Immature natural killer cell (primary cell): ENCODE measurements around the gene B3GAT3. TPM values are rescaled to one million over a fixed set of nuclear protein-coding genes. Genes with fewer than 3 reads are reported as not detected.

ENCODE experiments used
- polyA plus RNA-seq, 3 donors: library from polyadenylated mRNA; unstranded; fragments of 300-500 nt; fragmentation: Illumina TruSeq; gene quantifications; one replicate each; pipeline ENCODE4 v1.2.3, GENCODE V29; 2021

Gene B3GAT3
- polyA plus RNA-seq, 3 donors from 2014 or later = 35.5 to 54.1 (median 49.7) TPM

Other genes with a start within 250 kb of the B3GAT3 start
- gene SCGB1A1, start 203.0 kb downstream of the B3GAT3 start, polyA plus RNA-seq = not detected
- 100 to 1,000 TPM in 1 of 3 donors, 10 to 100 TPM in 2; 45.0 to 217 (median 57.2) TPM for gene AHNAK, start 75.2 kb downstream of the B3GAT3 start, polyA plus RNA-seq
- gene EEF1G, start 48.1 kb downstream of the B3GAT3 start, polyA plus RNA-seq = 100 to 1,000 TPM; 628 to 849 (median 821) TPM
- gene TUT1, start 30.5 kb downstream of the B3GAT3 start, polyA plus RNA-seq = 10 to 100 TPM in 2 of 3 donors, 1 to 10 TPM in 1; 7.3 to 16.2 (median 12.5) TPM
- 10 to 100 TPM in 2 of 3 donors, 1 to 10 TPM in 1; 9.7 to 48.4 (median 22.4) TPM for gene MTA2, start 20.1 kb downstream of the B3GAT3 start, polyA plus RNA-seq
- gene EML3, start 9.2 kb downstream of the B3GAT3 start, polyA plus RNA-seq = 10 to 100 TPM; 15.9 to 25.8 (median 17.9) TPM
- 1 to 10 TPM in 2 of 3 donors, under 1 TPM in 1; 0.17 to 2.1 (median 1.6) TPM for gene ROM1, start 8.7 kb downstream of the B3GAT3 start, polyA plus RNA-seq
- 100 to 1,000 TPM; 135 to 246 (median 167) TPM for gene GANAB, start 24.6 kb upstream of the B3GAT3 start, polyA plus RNA-seq
- gene INTS5, start 31.3 kb upstream of the B3GAT3 start, polyA plus RNA-seq = 10 to 100 TPM; 19.1 to 43.9 (median 22.4) TPM
- gene C11orf98, start 43.2 kb upstream of the B3GAT3 start, polyA plus RNA-seq = 100 to 1,000 TPM; 125 to 152 (median 136) TPM
- gene CSKMT, start 43.3 kb upstream of the B3GAT3 start, polyA plus RNA-seq = 1 to 10 TPM in 2 of 3 donors, not detected in 1; 2.1 to 4.4 TPM
- gene UQCC3, start 49.7 kb upstream of the B3GAT3 start, polyA plus RNA-seq = 10 to 100 TPM; 13.9 to 18.0 (median 14.0) TPM
- 10 to 100 TPM in 1 of 3 donors, 1 to 10 TPM in 2; 6.3 to 11.4 (median 6.5) TPM for gene LBHD1, start 50.3 kb upstream of the B3GAT3 start, polyA plus RNA-seq
- gene UBXN1, start 57.1 kb upstream of the B3GAT3 start, polyA plus RNA-seq = 100 to 1,000 TPM in 2 of 3 donors, 10 to 100 TPM in 1; 93.1 to 152 (median 152) TPM
- gene LRRN4CL, start 67.5 kb upstream of the B3GAT3 start, polyA plus RNA-seq = not detected
- gene BSCL2, start 85.4 kb upstream of the B3GAT3 start, polyA plus RNA-seq = 10 to 100 TPM; 52.5 to 54.1 (median 53.6) TPM
- gene GNG3, start 85.7 kb upstream of the B3GAT3 start, polyA plus RNA-seq = not detected
- gene HNRNPUL2, start 105.5 kb upstream of the B3GAT3 start, polyA plus RNA-seq = 1 to 10 TPM in 2 of 3 donors, under 1 TPM in 1; 0.97 to 4.8 (median 1.1) TPM
- gene TTC9C, start 106.5 kb upstream of the B3GAT3 start, polyA plus RNA-seq = 10 to 100 TPM; 11.2 to 19.0 (median 14.5) TPM
- gene ZBTB3, start 132.2 kb upstream of the B3GAT3 start, polyA plus RNA-seq = 10 to 100 TPM in 1 of 3 donors, 1 to 10 TPM in 2; 4.1 to 14.2 (median 5.5) TPM
- gene POLR2G, start 139.6 kb upstream of the B3GAT3 start, polyA plus RNA-seq = 100 to 1,000 TPM; 397 to 564 (median 472) TPM
- gene TAF6L, start 149.4 kb upstream of the B3GAT3 start, polyA plus RNA-seq = 1 to 10 TPM; 3.8 to 9.6 (median 7.3) TPM
- 100 to 1,000 TPM; 162 to 290 (median 174) TPM for gene TMEM179B, start 165.4 kb upstream of the B3GAT3 start, polyA plus RNA-seq
- gene TMEM223, start 170.0 kb upstream of the B3GAT3 start, polyA plus RNA-seq = 10 to 100 TPM; 47.9 to 69.7 (median 63.2) TPM
- gene NXF1, start 183.5 kb upstream of the B3GAT3 start, polyA plus RNA-seq = 10 to 100 TPM; 42.9 to 73.3 (median 66.0) TPM
- gene STX5, start 210.1 kb upstream of the B3GAT3 start, polyA plus RNA-seq = 10 to 100 TPM; 46.9 to 47.7 (median 47.6) TPM
- 1 to 10 TPM in 2 of 3 donors, not detected in 1; 2.0 to 3.1 TPM for gene TEX54, start 210.9 kb upstream of the B3GAT3 start, polyA plus RNA-seq
- gene WDR74, start 217.6 kb upstream of the B3GAT3 start, polyA plus RNA-seq = 10 to 100 TPM; 28.8 to 39.0 (median 31.9) TPM